GM18867 (cell line): Measurements from ENCODE around the gene MARCHF5.

ENCODE experiments used
- ATAC-seq: cut with Tn5 transposase; IDR thresholded peaks from one replicate; pipeline ENCODE4 v1.9.1; 2021; ENCODE audit warnings: mild to moderate bottlenecking, moderate library complexity; ENCODE audit not compliant: unreplicated experiment

The MARCHF5 gene

DNA sequence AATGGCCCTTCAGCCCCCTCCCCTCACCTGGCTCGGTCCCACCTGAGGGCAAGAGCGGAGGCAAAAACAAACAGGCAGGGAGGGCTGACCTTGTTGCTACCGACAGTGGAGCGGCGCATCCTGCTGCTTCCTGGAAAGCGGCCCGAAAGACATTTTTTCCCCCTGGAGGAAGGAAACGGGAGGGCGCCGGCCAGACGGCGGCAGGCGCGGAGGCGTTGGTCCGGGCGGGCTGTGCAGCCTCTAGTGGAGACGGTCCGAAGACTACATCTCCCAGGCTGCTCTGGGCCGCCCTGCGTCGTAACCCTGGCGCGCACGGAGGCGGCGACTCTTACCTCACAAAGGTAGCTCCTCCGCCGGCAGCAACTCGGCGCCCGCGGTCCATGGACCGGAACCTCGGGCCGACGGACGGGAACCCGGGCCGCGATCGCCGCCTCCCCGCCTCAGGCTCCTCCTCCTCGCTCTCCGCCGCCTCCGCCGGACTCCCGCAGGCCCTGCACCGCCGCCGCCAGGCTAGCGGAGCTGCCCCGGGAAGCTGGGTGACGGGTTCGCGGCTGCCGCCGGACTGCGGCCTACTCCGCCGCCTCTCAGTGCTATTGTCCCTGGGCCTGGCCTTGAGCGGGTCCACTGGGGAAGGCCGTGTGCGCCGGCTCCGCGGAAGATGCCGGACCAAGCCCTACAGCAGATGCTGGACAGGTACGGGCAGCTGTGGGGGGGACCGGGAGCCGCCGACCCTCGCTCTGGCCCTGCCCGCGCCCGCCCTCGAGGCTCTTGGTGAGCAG is at the start of gene MARCHF5, which contains the start of gene CPEB3:
TSS of gene MARCHF5 (plus strand) at position 331 of the 779 bp plus-strand sequence. CDS start at position 659, 328 bp downstream.
TSS of gene CPEB3 (minus strand) at position 242 of the 779 bp plus-strand sequence. CDS start 50,728 bp downstream, outside the sequence.
- ATAC-seq, result peak; percentile 97

DNA sequence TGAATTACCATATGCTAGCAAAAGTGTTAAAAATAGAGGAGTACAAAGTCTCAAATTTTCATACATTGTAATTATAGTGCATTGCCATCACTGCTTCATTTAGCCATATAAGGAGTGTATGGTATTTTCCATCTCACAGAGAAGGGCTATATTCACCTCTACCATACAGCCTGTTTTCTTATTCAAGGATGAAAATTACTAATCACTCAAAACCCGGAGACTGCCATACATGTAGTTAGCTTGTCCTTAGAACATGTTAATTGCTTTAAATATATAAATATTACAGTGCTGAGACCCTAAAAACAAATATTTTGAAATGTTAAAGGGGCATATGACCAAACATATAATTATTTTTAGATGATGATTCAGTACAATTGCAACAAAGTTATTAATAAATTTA is 49.5 kb upstream of the MARCHF5 start:
- ATAC-seq, result no peak

GRCh38 chr10:92242380-92242779 is 48.6 kb upstream of the MARCHF5 start:
- ATAC-seq, result no peak

DNA sequence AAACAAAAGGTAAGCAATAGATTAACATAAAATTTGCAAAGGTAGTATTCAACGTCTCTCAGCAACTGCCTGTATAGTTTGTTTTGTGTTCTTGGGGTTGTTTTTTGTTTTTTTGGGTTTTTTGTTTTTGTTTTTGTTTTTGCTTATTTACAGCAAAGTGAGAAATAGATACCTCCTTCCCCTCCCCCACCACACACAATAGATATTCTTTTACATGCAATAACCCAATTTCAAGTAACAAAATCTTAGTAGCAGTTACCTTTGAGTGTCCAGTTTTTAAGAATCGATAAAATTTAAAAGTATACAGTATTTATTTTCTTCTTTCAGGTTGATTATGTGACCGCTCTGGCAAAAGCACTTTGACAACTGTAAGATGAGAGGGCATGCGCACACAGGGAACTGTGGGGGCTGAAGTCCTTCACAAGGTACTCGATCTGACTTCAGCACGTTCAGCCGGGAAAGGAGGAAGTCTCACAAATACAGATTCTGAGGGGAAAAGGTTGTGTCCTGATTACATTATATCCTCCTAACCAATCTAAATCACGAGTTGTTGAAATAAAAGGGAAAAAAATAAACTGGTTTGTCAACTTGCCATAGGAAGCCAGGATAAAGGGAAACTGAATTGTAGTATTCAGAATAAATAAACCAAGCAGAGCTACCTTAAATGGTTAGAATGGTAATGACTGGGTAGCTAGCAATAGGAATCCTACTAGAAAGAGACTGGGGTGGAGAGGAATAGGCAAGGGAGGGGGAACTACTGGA is 47.9 kb upstream of the MARCHF5 start:
- ATAC-seq, result no peak

DNA sequence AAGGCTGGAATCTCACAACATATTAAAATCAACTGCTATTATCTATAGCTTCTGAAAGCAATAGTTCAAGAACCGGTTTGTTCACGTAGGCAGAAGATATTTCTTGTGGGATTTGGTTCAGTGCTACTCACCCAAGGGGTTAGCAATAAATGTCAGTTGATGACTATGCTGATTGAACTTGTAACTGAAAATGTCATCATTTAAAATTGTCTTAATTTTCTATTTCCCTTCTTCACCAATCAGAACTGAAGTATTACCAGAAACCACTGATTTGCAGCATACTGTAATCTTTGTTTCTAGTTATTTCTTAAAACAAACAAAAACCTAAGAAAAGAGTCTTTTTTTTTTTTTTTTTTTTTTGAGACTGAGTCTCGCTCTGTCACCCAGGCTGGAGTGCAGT is 46.2 kb upstream of the MARCHF5 start:
- ATAC-seq, result peak; percentile 53

GRCh38 chr10:92248566-92248965 is 42.4 kb upstream of the MARCHF5 start:
- ATAC-seq, result no peak

DNA sequence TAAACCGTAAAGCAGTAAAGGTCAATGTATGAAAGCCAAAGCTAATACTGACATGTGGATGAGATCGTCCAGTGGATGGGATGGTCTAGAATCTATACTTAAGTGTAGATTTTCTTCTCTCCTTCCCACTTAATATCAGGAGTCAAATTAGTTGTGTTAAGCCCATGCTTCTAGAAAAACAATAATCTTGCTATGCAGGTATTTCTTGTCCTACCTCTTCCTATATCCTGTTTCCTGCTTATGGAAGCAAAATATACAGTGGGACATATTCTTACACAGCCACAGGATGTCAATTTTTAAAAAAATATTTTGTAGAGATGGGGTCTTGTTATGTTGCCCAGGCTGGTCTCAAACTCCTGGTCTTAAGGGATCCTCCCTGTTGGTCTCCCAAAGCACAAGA is 27.6 kb upstream of the MARCHF5 start:
- ATAC-seq, result no peak

- no peak for ATAC-seq
Observed at GRCh38 chr10:92264249-92264648, 26.7 kb upstream of the MARCHF5 start.

DNA sequence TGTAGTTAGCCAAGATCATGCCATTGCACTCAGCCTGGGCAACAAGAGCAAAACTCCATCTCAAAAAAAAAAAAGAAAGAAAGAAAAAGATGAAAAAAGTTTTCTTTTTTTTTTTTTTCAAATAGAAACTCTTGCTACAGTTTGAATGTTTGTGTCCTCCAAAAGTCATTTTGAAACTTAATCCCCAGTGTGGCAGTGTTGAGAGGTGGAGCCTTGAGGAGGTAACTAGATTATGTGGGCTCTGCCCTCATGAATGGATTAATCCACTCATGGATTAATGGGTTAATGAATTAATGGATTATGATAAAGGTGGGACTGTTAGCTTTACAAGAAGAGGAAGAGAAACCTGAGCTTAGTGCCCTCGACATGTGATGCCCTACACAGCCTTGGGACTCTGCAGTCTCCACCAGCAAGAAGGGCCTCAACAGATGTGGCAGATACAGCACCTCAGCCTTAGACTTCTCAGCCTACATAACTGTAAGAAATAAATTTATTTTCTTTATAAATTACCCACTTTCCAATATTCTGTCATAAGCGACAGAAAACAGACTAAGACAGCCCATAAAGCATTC is 25.2 kb upstream of the MARCHF5 start:
- ATAC-seq, result peak; percentile 69

DNA sequence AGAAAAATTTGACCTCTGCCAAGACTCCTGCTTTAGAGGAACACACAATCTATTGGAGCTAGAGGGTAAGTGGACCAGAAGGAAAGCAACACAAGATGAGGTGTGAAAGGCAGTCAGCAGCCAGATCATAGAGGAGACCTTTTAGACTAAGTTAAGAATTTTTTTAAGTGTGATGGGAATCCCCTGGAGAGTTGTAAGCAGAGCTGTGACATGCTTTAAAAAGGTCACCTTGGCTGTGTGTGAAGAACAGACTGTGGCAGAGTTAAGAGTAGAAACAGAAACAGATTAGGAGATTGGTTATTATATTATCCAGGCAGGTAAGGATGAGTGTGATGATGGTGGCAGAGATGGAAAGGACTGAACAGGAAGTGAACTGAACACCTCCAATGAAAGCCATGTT is 23.6 kb upstream of the MARCHF5 start:
- peak; percentile 53 for ATAC-seq

GRCh38 chr10:92268748-92269147 is 22.2 kb upstream of the MARCHF5 start:
- no peak for ATAC-seq

GRCh38 chr10:92274071-92274470 is 16.9 kb upstream of the MARCHF5 start:
- no peak for ATAC-seq

DNA sequence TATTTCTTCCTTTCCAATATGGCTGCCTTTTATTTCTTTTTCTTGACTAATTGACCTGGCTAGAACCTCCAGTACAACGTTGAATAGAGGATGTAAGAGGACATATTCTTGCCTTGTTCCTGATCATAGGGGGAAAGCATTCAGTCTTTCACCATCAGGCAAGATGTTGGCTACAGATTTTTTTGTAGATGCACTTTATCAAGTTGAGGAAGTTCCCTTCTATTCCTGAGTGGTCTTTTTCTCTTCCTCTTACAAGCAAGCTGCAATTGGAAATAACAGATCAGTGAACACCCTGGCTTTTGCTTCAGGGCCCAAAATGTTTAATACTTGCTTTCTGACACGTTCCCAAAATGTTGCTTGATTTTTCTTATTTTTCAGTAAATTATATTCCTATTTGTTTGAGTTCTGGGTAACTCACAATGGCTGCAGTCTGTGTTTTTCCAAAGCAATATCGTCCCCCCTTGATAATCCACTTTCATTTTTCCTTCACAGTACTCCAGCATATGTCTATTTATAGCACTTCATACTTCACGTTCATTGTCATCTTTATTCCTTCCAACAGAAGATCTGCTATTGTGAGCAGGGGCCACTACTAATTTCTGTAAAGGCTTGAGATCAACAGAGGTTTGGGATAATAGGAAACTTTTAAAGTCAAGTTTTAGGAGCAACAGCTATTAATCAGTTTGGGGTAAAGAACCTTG is 11.8 kb upstream of the MARCHF5 start:
- ATAC-seq, result no peak

GRCh38 chr10:92284112-92284704 is 6.8 kb upstream of the MARCHF5 start:
- ATAC-seq, result peak; percentile 41

- peak; percentile 9 for ATAC-seq
Observed at GRCh38 chr10:92290076-92290836, 711 bp upstream of the MARCHF5 start.

DNA sequence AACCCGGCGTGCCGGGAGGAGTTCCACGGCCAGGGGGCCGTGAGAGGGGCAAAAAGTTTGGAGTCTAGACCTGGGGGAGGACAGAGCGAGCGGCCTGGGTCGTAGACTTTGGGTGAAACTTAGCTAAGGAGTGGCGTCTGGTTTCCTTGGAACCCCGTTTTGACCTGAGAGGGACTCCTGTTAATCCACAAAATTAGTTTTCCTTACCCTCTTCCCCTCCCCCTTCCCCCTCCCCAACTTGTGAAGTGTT is 574 bp downstream of the MARCHF5 start:
- no peak for ATAC-seq

GRCh38 chr10:92291921-92292845 is 1.2 kb downstream of the MARCHF5 start:
- peak; percentile 22 for ATAC-seq

DNA sequence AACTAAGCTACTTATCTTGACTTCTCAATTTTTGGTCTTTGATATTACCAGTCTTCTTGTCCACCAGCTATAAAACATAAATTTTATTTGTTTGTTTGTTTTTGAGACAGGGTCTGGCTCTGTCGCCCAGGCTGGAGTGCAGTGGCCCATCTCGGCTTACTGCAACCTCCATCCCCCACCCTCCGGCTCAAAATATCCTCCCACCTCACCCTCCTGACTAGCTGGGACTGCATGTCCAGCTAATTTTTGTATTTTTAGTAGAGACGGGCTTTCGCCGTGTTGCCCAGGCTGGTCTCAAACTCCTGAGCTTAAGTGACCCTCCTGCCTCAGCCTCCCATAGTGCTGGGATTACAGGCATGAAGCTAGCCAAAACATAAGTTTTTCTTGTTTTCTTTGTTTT is 7.5 kb downstream of the MARCHF5 start:
- no peak for ATAC-seq

DNA sequence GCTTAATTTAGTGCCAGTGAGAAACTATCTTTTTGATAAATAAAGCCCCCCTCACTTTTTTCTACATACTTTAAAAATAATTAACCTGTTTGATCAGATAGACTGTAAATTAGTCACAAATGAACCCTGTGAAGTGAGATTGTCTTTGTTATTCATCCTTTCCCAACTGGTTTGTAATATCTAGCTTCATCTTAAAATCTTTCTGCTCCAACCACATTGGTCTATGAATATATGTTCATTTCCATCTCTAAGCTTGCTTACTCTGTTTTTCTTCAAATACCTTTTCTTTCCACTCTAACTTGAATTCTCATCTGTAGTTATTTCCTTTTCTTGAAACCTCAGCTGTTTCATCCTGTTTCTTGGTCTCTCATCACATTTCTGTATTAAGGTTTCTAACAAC is 12.1 kb downstream of the MARCHF5 start:
- ATAC-seq, result no peak
